ENCODE measurements around the gene CHRDL1. TPM values are rescaled to one million over a fixed set of nuclear protein-coding genes. Genes with fewer than 3 reads are reported as not detected.
"Not testable (repeated sequence)": the region's sequence is repeated elsewhere in the genome, so short reads cannot be mapped to it uniquely, and the experiment has no call there.

CHRDL1 gene
- polyA plus RNA-seq, 3 donors: not detected

GRCh38 chrX:110825972-110826371 is 30.4 kb upstream of the CHRDL1 start:
- Histone ChIP-seq H3K4me3 (replicated peaks in 1 of 3; ENCODE audit: low read depth in 2 of 3, low read length in 3 of 3) (no peak overlapping the region), H2AFZ (ENCODE audit: insufficient read depth, low read depth, low read length, poor library complexity, severe bottlenecking) (no peak overlapping the region), H3K4me1 (ENCODE audit: control insufficient read depth in 1 of 2, insufficient read depth in 2 of 2, low read length in 2 of 2) (no peaks in the 10 kb centered on the region), H3K79me2 (ENCODE audit: insufficient read depth, low read length) (no peaks in the 10 kb centered on the region), H3K27me3 (ENCODE audit: control insufficient read depth in 2 of 2, insufficient read depth in 2 of 2, low read length in 2 of 2) (no peaks in the 10 kb centered on the region), H3K9ac (ENCODE audit: insufficient read depth, low read length, poor library complexity, severe bottlenecking) (no peak overlapping the region), H3K9me3 (replicated peaks in 1 of 2; ENCODE audit: control insufficient read depth in 1 of 2, insufficient read depth in 1 of 2, low read length in 2 of 2) (no peaks in the 10 kb centered on the region), H3K36me3 (replicated peaks in 1 of 2; ENCODE audit: control insufficient read depth in 1 of 2, insufficient read depth in 2 of 2, low read length in 2 of 2) (no peaks in the 10 kb centered on the region), H3K27ac (ENCODE audit: low read depth in 1 of 2, low read length in 2 of 2) (no peak overlapping the region), H3K4me2 (replicated peaks; ENCODE audit: extremely low read depth, low read length, poor library complexity, severe bottlenecking) (no peak overlapping the region), H4K20me1 (ENCODE audit: insufficient read depth, low read length) (no peaks in the 10 kb centered on the region)
- Mint-ChIP-seq H3K36me3 (no peaks in the 10 kb centered on the region), H3K4me3 (no peak overlapping the region), H3K27ac (no peak overlapping the region), H3K27me3 (ENCODE audit: low read depth in 3 of 3) (peaks cover 0 to 1% (median 0%) of the 10 kb centered on the region in 3 donors), H3K4me1 (no peaks in the 10 kb centered on the region), H3K9me3 (peaks cover 0 to 3% (median 0%) of the 10 kb centered on the region in 7 donors)
- no CpG with 5 or more reads among the region's 2 CpGs for WGBS (ENCODE audit: insufficient coverage)
- intact Hi-C loops (cut with micrococcal nuclease): no loop called here
- TF ChIP-seq CTCF (IDR thresholded peaks at IDR 0.05): no peak
- DNase-seq: no peak

GRCh38 chrX:110816543-110816942 is 20.9 kb upstream of the CHRDL1 start:
- H3K27ac Mint-ChIP-seq: not testable (repeated sequence)
- WGBS (ENCODE audit: insufficient coverage): no CpG with 5 or more reads among the region's 1 CpG

More at GRCh38 chrX:110816543-110816942, 20.9 kb upstream of the CHRDL1 start:
- H3K4me3 Mint-ChIP-seq; H3K9me3 ChIP-seq (replicated peaks in 1 of 2; ENCODE audit: control insufficient read depth in 1 of 2, insufficient read depth in 1 of 2, low read length in 2 of 2); DNase-seq; intact Hi-C loops (cut with micrococcal nuclease); H3K27me3 Mint-ChIP-seq (ENCODE audit: low read depth in 3 of 3); H3K4me1 Mint-ChIP-seq; H3K79me2 ChIP-seq (ENCODE audit: insufficient read depth, low read length); H4K20me1 ChIP-seq (ENCODE audit: insufficient read depth, low read length); H3K4me2 ChIP-seq (replicated peaks; ENCODE audit: extremely low read depth, low read length, poor library complexity, severe bottlenecking); H2AFZ ChIP-seq (ENCODE audit: insufficient read depth, low read depth, low read length, poor library complexity, severe bottlenecking); H3K27ac ChIP-seq (ENCODE audit: low read depth in 1 of 2, low read length in 2 of 2); H3K4me3 ChIP-seq (replicated peaks in 1 of 3; ENCODE audit: low read depth in 2 of 3, low read length in 3 of 3); H3K9me3 Mint-ChIP-seq; H3K4me1 ChIP-seq (ENCODE audit: control insufficient read depth in 1 of 2, insufficient read depth in 2 of 2, low read length in 2 of 2); H3K9ac ChIP-seq (ENCODE audit: insufficient read depth, low read length, poor library complexity, severe bottlenecking); H3K36me3 Mint-ChIP-seq; H3K27me3 ChIP-seq (ENCODE audit: control insufficient read depth in 2 of 2, insufficient read depth in 2 of 2, low read length in 2 of 2); H3K36me3 ChIP-seq (replicated peaks in 1 of 2; ENCODE audit: control insufficient read depth in 1 of 2, insufficient read depth in 2 of 2, low read length in 2 of 2): not testable (repeated sequence)
